Neural cell (in vitro differentiated cells): ENCODE data around the gene OR5J2. TPM values are rescaled to one million over a fixed set of nuclear protein-coding genes. Genes with fewer than 3 reads are reported as not detected.

Experiments used
- H2AFZ ChIP-seq: fragments of 200-600, 300-800 bp; sonication (generic), shearing (Covaris generic); 2 replicates; pipeline ENCODE4 v1.6.0; 2014; ENCODE audit warnings: low read depth, mild to moderate bottlenecking, antibody characterized with exemption, low read length, moderate library complexity
- H3F3A ChIP-seq: fragments of 200-600 bp; shearing (Covaris generic); 2 replicates; pipeline ENCODE4 v1.6.1; 2016; ENCODE audit warnings: mild to moderate bottlenecking, moderate library complexity, mixed read lengths, antibody characterized with exemption, low read length; ENCODE audit not compliant: insufficient read depth, poor library complexity, severe bottlenecking
- H3K27ac ChIP-seq: fragments of 200-600, 300-800 bp; sonication (generic), shearing (Covaris generic); 2 replicates; pipeline ENCODE4 v1.5.1; 2014; ENCODE audit warnings: mild to moderate bottlenecking, low read length, moderate library complexity
- H3K27me3 ChIP-seq: fragments of 300-800, 200-600 bp; sonication (generic), shearing (Covaris generic); 2 replicates; pipeline ENCODE4 v1.6.0; 2014; ENCODE audit warnings: mild to moderate bottlenecking, low read depth, low read length, moderate library complexity; ENCODE audit not compliant: insufficient read depth
- H3K36me3 ChIP-seq: fragments of 300-800, 200-600 bp; sonication (generic), shearing (Covaris generic); 2 replicates; pipeline ENCODE4 v1.5.1; 2014; ENCODE audit warnings: mild to moderate bottlenecking, antibody characterized with exemption, low read length, moderate library complexity; ENCODE audit not compliant: insufficient read depth
- H3K4me2 ChIP-seq: fragments of 300-800, 200-600 bp; sonication (generic), shearing (Covaris generic); 2 replicates; pipeline ENCODE4 v1.6.0; 2014; ENCODE audit warnings: mild to moderate bottlenecking, low read length
- H3K4me3 ChIP-seq: fragments of 300-800, 200-600 bp; sonication (generic), shearing (Covaris generic); 2 replicates; pipeline ENCODE4 v1.5.1; 2014; ENCODE audit warnings: mild to moderate bottlenecking, low read length, moderate library complexity
- H3K79me2 ChIP-seq: fragments of 200-600 bp; shearing (Covaris generic); replicated peaks from 2 replicates; pipeline ENCODE4 v1.6.0; 2014; ENCODE audit warnings: mild to moderate bottlenecking, low read length, moderate library complexity; ENCODE audit not compliant: insufficient read depth
- H3K9ac ChIP-seq: fragments of 300-800, 200-600 bp; sonication (generic), shearing (Covaris generic); 2 replicates; pipeline ENCODE4 v1.6.1; 2016; ENCODE audit warnings: mild to moderate bottlenecking, low read length, mixed read lengths
- H3K9me2 ChIP-seq: fragments of 200-600 bp; shearing (Covaris generic); 2 replicates; pipeline ENCODE4 v1.6.1; 2016; ENCODE audit warnings: mild to moderate bottlenecking, low read length, mixed read lengths; ENCODE audit not compliant: insufficient read depth
- H3K9me3 ChIP-seq: fragments of 200-600, 300-800 bp; sonication (generic), shearing (Covaris generic); 2 replicates; pipeline ENCODE4 v1.6.1; 2016; ENCODE audit warnings: mild to moderate bottlenecking, mixed run types, low read length, moderate library complexity, mixed read lengths
- H4K20me1 ChIP-seq: fragments of 200-600 bp; shearing (Covaris generic); 2 replicates; pipeline ENCODE4 v1.6.1; 2016; ENCODE audit warnings: mild to moderate bottlenecking, mixed run types; ENCODE audit not compliant: insufficient read depth
- CTCF ChIP-seq: fragments of 450-650 bp; IDR thresholded peaks from 2 replicates; pipeline ENCODE4 v1.5.1; 2014; ENCODE audit warnings: antibody characterized with exemption, mild to moderate bottlenecking, moderate library complexity; ENCODE audit not compliant: poor library complexity, severe bottlenecking
- EP300 ChIP-seq: fragments of 450-650 bp; conservative IDR thresholded peaks from 2 replicates; pipeline ENCODE4 v1.6.1; 2014; ENCODE audit warnings: antibody characterized with exemption, mild to moderate bottlenecking, moderate library complexity; ENCODE audit not compliant: poor library complexity, severe bottlenecking
- EZH2 ChIP-seq: fragments of 200-600, 300-800 bp; shearing (Covaris generic), sonication (generic); IDR thresholded peaks from 2 replicates; pipeline ENCODE4 v1.6.1; 2014; ENCODE audit warnings: antibody characterized with exemption, low read length, borderline replicate concordance, mild to moderate bottlenecking; ENCODE audit not compliant: insufficient read depth, poor library complexity, severe bottlenecking
- MXI1 ChIP-seq: fragments of 450-650 bp; conservative IDR thresholded peaks from 2 replicates; pipeline ENCODE4 v1.6.1; 2014; ENCODE audit warnings: antibody characterized with exemption, mild to moderate bottlenecking; ENCODE audit not compliant: poor library complexity, severe bottlenecking
- POLR2AphosphoS5 ChIP-seq: IDR thresholded peaks from 2 replicates; pipeline ENCODE4 v1.6.1; 2012
- RAD21 ChIP-seq: fragments of 450-650 bp; conservative IDR thresholded peaks from 2 replicates; pipeline ENCODE4 v1.6.1; 2014; ENCODE audit warnings: antibody characterized with exemption, mild to moderate bottlenecking, moderate library complexity
- REST ChIP-seq: IDR thresholded peaks from 2 replicates; pipeline ENCODE4 v1.6.1; 2012; ENCODE audit warnings: borderline replicate concordance
- SMC3 ChIP-seq: fragments of 450-650 bp; conservative IDR thresholded peaks from 2 replicates; pipeline ENCODE4 v1.6.1; 2014; ENCODE audit warnings: antibody characterized with exemption, mild to moderate bottlenecking, moderate library complexity; ENCODE audit not compliant: poor library complexity
- TAF1 ChIP-seq: IDR thresholded peaks from 2 replicates; pipeline ENCODE4 v1.6.1; 2012; ENCODE audit warnings: low read depth
- polyA plus RNA-seq: library from polyadenylated mRNA; depleted of rRNA; stranded (reverse); fragments of >200 nt; gene quantifications from 2 replicates; pipeline ENCODE4 v1.2.3, GENCODE V29; 2014

Gene OR5J2
- polyA plus RNA-seq, 1 donor from 2014 or later, result not detected

- no peaks in the 10 kb centered on the region for H4K20me1 ChIP-seq
- TF ChIP-seq REST, result no peak
- no peak for TF ChIP-seq MXI1
- H3K9me2 ChIP-seq, result no peaks in the 10 kb centered on the region
- no peaks in the 10 kb centered on the region for H3K36me3 ChIP-seq
- H3K4me3 ChIP-seq, result no peak overlapping the region
- no peak overlapping the region for H3K9ac ChIP-seq
- H3K27me3 ChIP-seq, result no peaks in the 10 kb centered on the region
- H3F3A ChIP-seq, result no peaks in the 10 kb centered on the region
- H2AFZ ChIP-seq, result no peak overlapping the region
- no peaks in the 10 kb centered on the region for H3K9me3 ChIP-seq
- no peaks in the 10 kb centered on the region for H3K79me2 ChIP-seq
- no peak overlapping the region for H3K27ac ChIP-seq
- H3K4me2 ChIP-seq, result no peak overlapping the region
Measured at GRCh38 chr11:56163804-56164203, 12.6 kb upstream of the OR5J2 start.

GRCh38 chr11:56172256-56172830 is 4.1 kb upstream of the OR5J2 start:
- H2AFZ ChIP-seq, result no peak overlapping the region
- H3K27ac ChIP-seq, result no peak overlapping the region
- H3K4me2 ChIP-seq, result no peak overlapping the region

More at GRCh38 chr11:56172256-56172830, 4.1 kb upstream of the OR5J2 start:
- no peaks in the 10 kb centered on the region for H3F3A ChIP-seq
- H3K4me3 ChIP-seq, result no peak overlapping the region
- no peaks in the 10 kb centered on the region for H4K20me1 ChIP-seq
- no peak overlapping the region for H3K9ac ChIP-seq
- H3K36me3 ChIP-seq, result no peaks in the 10 kb centered on the region
- H3K27me3 ChIP-seq, result no peaks in the 10 kb centered on the region
- no peaks in the 10 kb centered on the region for H3K9me3 ChIP-seq
- H3K79me2 ChIP-seq, result no peaks in the 10 kb centered on the region
- no peaks in the 10 kb centered on the region for H3K9me2 ChIP-seq
- no peak for TF ChIP-seq EP300
- TF ChIP-seq SMC3, result no peak
- TF ChIP-seq MXI1, result no peak
- TF ChIP-seq EZH2, result no peak
- TF ChIP-seq RAD21, result no peak
- TF ChIP-seq CTCF, result no peak
- no peak for TF ChIP-seq TAF1
- no peak for TF ChIP-seq REST
- TF ChIP-seq POLR2AphosphoS5, result no peak
